HG03378 (cell line): ENCODE data around the gene CES5A.
"Not testable (repeated sequence)": the region's sequence is repeated elsewhere in the genome, so short reads cannot be mapped to it uniquely, and the experiment has no call there.

Experiments used
- ATAC-seq: cut with Tn5 transposase; IDR thresholded peaks from one replicate; pipeline ENCODE4 v1.9.1; 2021; ENCODE audit warnings: mild to moderate bottlenecking, moderate library complexity; ENCODE audit not compliant: unreplicated experiment

Gene CES5A

DNA sequence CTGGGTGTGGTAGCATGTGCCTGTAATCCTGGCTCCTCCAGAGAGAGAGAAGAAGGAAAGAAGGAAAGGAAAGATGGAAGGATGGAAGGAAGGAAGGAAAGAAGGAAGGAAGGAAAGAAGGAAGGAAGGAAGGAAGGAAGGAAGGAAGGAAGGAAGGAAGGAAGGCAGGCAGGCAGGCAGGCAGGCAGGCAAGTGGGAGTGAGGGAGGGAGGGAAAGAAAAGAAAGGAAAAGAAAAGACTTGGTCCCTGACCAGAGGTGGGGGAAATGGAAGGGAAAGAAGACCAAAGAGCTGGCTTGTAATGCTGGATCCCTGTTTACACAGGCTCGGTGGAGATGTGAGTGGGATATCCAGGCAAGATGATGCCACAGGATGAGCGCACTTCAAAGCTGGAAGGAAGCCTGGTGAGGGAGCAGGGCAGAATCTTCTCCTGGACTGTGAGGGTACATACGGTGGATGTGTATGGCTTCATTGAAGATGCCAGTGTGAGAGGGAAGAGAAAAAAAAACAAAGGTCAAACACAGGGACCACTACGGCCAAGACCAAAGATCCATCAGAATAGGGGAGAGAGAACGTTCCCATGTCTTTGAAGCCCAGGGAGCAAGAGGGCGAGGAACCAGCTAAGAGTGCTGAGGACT lies 44.4 kb downstream of the CES5A start:
- no peak for ATAC-seq

DNA sequence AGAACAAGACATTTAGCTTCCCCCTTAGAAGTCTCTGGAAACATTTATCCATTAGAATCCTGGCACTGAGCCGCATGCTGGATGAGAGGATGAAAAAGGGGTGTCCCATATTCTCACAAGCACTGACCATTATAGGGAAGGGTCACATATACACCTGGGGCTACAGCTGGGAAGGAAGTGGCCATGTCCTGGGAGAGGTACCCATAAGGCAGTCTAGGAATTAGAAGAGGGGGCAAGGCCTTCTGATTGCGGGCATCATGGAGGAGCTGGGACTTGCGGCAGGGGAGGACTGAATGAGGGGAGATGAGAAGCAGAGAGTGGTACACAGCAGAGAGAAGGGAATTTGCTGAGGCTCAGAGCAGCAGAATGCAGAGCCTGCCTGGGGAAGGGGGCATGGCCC lies 45.9 kb downstream of the CES5A start:
- ATAC-seq, result not testable (repeated sequence)

DNA sequence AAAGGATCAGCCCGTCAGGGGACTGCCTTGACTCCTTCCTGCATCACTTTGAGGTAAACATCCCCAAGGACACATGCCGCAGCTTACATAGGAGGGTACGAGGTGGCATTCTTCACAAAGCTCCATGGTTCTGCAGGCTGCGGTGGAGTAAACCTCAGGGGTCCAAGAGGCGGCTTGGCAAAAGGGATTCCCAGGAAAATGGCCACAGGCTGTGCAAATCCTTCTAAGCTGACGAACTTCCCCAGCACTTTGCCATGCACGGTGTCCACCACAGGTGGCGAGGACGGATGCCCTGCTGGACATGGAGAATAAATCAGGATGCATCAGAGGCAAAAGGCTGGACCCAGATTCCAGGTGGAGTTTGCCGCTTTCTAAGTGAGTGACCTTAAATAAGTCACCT lies 46.5 kb downstream of the CES5A start:
- no peak for ATAC-seq

DNA sequence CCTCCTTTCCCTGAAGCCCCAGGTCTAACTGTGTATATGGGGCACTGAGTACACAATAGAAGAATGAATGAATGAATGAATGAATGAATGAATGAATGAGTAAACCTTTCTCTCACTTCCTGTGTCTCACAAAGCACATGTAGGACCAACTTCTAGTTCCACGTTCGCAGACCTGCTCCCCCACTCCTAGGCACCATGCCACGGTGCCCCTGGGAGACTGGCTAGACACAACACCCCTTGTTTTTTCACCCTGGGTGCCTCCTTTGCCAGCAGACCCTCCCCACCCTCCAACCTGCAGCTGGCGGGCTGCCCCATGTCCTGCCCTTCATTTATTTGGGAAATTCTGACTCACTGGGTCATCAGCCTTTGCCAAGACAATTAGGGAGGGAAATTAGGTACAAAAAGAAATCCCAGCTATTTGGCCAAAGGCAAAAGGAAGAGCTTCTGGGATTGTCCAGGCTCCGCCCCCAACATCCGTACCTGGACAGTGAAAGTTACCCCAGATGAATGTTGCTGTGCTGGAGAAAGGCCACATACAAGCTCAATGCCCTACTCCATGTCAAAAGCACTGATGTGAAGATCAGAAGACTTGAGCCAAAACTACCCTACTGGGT lies 50.0 kb downstream of the CES5A start:
- no peak for ATAC-seq

DNA sequence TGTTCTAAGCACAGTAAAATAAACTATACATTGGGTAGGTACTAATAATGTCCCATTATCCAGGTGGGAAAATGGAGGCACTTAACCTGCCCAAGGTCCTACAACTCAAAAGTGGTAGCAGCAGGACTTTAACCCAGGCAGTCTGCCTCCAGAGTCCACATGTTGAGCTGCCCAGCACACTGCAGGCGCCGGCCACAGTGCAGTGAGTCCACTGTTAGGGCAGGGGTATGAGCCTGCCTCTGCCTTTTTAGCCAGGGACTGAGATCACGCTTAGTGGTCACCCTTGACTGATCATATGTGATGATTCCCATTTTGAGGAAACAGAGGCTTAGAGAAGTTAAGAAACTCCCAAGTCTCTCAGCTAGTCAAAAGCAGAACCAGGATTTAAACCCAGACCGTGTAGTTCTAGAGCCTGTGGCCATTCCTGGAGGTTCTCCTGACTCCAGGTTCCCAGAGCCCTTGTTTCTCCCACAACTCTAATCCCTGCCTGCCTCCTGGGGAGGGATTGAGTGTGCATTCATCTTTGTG lies 50.6 kb downstream of the CES5A start:
- no peak for ATAC-seq

DNA sequence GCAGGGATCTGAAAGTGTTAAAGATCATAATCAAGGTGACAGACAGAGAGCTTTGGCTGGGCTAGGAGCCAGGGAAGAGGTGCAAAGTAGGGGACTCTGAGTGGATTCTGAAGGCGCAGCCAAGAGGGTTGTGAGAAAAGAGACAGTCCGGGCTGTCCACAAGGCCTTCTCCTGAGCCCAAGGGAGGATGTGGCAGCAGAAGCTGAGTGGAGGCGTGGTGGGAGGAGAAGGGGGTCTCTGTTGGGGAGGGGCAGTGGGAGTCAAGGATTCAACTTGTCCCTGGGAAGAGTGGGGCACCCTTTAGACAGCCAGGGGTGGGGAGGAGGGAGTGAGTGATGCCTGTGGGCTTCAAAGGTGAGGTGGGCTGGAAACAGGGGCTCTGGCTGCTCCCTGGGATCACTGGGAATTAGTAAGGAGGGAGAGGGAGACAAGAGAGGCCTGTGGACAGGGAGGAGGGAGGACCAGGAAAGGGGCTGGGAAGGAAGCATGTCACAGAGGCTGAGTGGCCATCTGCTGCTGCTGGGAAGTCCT lies 52.8 kb downstream of the CES5A start:
- ATAC-seq, result no peak

DNA sequence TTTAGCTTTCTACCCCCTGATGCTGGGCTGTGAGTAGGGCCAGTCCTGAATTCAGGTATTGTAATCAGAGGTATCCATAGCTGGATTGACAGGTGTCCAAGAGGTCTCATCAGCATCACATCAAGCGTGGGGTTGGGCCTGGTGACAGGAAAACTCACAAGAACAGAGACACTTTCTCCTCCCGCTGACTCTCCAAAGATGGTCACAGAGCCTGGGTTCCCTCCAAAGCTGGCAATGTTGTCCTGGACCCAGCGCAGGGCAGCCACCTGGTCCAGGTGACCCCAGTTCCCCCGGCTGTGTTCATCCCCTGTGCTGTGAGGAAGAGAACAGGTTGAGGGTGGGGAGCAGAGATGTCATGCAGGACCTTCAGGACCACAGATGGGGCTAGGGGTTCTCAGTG lies 54.0 kb downstream of the CES5A start:
- ATAC-seq, result no peak

DNA sequence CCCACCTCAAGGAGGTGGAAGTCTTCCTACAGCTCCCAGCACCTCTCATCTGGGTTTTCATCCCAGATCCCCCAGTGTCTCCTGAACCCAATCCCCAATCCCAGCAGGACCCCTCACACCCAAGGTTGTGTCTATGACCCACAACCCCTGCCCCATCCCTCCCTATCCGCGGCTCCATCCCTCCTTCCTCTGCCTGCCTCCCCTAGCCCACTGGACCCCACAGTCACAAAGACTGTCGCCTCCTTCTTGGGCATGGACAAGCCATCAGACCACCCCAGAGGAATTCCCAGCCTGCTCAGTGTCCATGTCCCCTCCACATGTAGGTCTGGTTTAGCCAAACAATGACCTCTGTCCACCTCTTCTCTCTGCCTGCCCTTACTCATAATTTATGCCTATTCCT lies 54.6 kb downstream of the CES5A start:
- no peak for ATAC-seq

DNA sequence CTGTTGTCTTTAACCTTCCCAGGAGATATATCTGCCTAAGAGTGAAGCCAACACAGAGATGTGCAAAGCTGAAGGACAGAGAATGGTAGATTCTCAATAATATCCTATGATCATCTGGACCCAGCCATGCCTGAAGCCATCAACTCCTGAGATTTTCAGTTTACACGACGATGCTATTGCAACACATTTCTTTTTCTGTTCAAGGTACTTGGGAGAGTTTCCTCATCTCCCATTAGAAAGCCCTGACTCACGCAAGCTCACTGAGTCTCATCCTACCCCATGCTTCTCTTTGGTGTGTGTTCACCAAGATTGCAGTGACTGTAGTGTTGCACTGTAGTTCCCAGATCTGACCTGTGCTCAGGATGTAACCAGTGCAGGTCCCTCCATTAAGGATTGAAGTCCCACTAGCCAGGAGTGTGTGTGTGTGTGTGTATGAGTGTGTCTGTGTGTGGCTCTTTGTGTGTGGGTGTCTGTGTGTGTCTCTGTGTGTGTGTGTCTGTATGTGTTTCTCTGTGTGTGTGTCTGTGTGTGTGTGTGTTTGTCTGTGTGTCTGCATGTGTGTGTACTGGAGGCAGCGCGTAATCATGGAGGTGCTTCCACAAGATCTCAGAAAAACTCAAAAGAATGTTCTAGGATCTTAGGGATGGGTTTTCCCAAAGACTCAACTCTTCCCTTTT lies 57.8 kb downstream of the CES5A start:
- ATAC-seq, result no peak

DNA sequence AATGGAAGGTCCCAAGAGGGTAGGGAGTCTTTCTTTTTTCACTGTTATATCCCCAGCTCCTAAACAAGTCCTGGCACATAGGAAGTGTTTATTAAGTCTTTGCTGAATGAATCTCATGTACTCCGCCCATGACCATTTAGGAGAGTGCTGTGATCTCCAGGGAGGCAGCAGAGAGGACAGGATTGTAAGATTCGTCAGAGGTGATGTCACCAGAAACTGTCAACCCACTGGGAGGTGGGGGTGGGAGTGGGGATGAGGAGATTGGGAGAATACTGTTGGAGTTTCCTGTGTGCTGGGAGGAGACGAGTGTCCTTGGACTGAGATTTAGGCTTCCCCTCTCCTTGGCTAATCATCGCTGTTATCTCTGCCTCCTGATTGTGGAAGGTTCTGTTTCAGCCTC lies 59.0 kb downstream of the CES5A start:
- ATAC-seq, result not testable (repeated sequence)

DNA sequence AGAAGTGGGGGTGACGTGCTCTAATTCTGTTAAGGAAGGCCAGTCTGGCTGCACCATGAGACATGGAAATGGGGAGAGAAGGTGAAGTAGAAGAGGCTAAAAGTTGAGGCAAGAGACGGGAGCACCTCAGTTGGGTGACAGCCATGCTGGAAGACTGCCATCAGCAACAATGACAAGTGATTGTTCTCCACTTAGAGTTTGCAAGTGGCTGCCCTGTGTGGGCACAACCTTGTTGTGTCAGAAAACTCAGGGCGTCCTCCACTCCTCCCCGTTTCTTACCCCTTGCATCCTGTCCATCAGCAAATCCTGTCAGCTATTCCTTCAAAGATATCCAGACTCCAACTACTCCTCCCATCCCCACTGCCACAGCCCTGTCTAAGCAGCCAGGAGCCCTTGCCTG lies 59.9 kb downstream of the CES5A start:
- no peak for ATAC-seq

DNA sequence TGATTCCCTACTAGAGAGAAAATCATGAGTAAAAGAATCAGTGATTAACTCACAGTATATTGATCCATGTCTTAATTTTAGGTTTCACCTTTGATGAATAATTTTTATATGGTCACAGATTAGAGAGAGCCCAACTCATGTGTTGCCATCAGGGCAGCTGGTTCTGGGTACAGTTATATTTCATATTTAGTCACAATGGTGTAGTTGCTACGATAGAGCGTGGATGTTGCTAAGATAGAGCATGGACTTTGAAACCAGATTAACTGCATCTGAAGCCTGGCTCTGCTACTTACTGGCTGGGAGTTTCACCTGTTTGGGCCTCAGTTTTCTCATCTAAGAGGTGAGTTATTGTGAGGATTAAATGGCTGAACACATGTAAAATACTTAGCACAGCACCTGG lies 61.0 kb downstream of the CES5A start:
- ATAC-seq, result not testable (repeated sequence)

DNA sequence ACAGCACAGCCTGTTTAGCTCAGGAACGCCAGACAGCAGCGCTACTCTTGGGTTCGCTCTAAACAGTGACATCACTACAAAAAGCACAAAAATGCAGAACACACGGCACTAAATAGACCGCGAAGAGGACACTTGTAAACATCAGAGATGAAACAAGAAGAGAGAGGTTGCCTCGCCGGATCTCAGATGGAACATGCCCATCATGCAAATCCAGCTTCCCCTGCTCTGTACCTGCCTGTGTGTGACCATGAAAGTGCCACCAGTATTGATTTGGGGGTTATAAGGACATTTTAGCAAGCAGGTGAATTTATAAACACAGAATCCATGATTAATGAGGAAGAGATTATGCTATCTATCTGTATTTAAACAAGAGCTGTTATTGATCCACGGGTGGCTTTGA lies 61.4 kb downstream of the CES5A start:
- ATAC-seq, result not testable (repeated sequence)

DNA sequence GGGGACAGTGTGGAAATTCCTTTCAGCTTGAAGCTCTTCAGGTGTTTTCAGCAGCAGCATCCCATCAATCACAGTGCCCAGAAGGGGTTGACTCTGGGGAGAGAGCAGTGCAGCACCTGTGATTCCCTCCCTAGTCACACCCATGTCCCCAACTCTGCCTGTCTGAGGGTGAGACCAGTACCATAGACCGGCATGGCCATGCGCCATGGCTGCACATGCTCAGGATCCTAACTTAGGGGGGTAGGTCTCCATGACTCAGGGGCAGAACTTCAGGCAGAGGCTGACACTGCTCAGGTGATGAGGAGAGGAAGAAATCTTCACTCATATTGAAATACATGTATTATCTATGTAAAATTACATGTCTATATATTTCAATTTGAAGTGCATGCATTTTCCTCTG lies 62.2 kb downstream of the CES5A start:
- ATAC-seq, result no peak

DNA sequence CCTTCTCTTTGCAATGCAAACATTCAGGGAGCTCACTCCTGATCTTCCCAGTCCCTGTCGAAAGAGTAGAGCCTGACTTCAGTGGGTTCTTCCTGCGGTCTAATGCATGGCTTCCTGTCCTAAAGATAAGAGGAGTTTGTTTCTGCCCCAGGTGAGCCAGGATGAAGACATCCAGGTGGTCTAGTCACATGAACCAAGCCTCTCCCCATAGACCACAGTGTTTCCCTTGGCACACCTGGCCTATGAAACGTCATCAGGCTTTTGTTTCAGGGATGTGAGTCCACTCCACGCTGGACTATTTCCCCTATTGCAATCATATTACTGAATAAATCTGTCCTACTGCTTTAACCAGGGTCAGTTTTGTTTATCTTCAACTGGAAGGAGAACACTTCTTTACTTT lies 63.4 kb downstream of the CES5A start:
- no peak for ATAC-seq

DNA sequence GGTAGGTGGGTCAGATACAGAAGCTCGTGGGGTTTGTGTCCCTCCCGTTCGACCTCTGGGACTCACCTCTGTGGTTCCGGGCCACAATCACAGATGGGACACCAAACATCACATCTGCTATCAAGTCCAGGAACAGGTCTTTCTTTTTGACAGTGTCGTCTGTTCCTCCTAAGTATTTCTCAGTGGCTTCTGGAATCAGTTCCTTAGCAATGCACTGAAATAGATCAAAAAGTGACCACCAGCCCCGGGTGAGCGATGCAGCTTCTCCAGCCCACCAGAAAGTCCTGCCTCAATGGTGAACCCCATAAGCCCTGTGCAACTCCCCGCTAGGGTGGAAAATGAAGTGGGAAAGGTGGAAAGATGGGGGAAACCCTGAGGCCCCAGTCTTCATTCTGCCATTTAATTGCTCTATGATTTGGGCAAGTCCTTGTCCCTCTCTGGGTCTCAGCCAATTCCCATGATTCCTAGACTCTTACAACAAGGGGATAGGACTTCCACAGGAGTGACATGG lies 64.7 kb downstream of the CES5A start:
- no peak for ATAC-seq

DNA sequence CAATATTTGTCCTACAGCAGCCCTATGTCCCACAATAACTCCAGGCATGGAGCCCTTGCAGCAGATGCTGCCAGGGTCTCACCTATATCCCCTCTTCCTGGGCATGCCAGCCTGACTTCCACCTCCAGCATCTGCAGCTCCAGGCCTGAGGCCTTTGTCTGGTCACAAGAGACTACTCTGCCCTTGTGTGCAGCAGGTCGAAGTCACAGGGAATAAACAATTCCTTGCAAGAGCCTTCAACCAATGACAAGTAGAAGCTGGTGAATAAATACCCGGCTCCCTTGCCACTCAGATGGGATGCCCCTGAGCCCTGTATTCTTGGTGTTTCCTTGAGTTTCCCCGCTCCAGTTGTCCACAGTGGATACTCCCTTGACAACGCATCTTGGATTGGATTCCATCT lies 65.3 kb downstream of the CES5A start:
- no peak for ATAC-seq

DNA sequence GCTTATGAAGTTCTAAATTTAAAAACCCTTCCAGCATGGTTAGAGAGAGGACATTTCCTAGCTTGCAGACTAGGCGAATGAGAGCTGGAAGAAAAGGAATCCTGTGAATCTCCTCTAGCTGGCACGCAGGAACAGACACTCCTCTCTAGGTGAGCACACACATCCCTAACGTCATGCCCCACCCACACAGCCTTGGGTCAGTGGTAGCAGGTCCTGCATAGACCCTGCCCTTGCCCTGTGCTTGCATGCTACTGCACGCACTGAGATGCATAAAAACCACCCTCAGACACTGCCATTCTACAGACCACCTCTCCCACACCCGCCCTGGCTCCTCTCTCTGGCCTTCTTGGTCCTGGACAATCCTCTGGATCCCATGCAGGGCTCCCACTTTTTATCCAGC lies 65.8 kb downstream of the CES5A start:
- no peak for ATAC-seq

DNA sequence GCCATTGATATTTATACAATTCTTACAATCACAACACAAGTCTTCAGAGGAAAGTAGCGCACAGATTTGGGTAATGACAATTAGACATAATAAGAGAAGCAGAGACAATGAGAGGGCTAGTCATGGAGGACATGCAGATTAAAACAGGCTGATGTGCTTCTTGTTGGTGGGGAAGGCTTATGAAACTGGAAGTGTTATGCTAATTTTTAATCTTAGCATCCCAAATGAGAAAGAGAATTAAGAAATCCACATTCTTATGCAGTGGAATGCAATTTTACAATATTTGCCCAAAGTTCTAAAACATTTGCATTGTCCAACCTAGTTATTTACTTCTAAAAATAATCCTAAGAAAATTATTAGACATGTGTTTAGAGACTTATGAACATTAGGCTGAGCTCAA lies 66.9 kb downstream of the CES5A start:
- ATAC-seq, result not testable (repeated sequence)

DNA sequence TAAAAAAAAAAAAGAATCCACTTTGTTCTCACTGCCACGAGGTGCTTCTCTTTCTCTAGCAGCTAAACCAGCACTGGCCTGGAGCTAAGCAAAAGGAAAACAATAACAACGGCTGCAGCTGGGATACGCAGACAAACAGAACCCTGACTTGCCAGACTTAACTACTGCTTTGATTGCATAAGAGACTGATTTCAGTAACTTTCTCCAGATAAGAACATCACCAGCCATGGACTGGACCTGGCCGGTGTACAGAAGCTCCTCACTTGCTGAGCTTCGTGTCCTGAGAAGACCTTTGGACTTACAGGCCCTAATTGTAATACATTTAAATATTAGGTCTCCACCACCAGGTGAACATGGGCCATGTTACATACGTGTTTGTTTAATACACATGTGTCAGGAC lies 70.1 kb downstream of the CES5A start:
- ATAC-seq, result not testable (repeated sequence)

DNA sequence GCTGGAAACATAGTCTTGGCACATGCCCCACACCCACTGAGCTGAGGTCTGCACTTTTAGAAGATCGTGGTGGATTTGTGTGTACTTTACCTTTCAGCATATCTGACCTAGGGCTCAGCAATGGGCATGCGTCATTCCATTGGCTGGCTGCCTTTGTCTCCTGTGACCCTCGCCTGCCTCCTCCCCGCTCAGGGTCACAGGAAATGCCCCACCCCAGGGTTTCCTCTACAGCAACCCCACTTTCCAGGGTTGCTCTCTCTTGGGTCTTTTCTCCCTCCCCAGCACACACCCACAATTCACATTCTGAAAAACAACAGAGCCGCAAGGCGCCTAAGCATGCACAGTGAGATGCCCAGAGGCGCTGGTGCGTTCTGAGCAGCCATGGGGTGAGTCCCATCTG lies 71.5 kb downstream of the CES5A start:
- not testable (repeated sequence) for ATAC-seq
